AG09309 (cell line): ENCODE results near the gene TULP1.

ENCODE experiments used
- DNase-seq: peaks from one replicate; pipeline ENCODE4 v3.0.0-alpha.2; 2010; ENCODE audit warnings: low read depth
- H3K4me3 ChIP-seq: 2 replicates; pipeline ENCODE4 v1.5.1; 2011; ENCODE audit warnings: mild to moderate bottlenecking, low read depth, low read length, moderate library complexity; ENCODE audit not compliant: control insufficient read depth
- TF ChIP-seq, protein P1 (sequence below): IDR thresholded peaks from 2 replicates; pipeline ENCODE4 v1.5.1; 2011; ENCODE audit warnings: mild to moderate bottlenecking, low read depth, low read length, inconsistent platforms; ENCODE audit not compliant: insufficient read depth, control insufficient read depth; ENCODE audit errors: missing control alignments

The TULP1 gene

GRCh38 chr6:35468181-35468979, 44.3 kb downstream of the TULP1 start, which contains the start of gene RPL10A:
Gene RPL10A, plus strand, starts transcription at chr6:35468401. Its CDS starts 34 bp downstream, at chr6:35468435.
- TF ChIP-seq, protein P1, sequence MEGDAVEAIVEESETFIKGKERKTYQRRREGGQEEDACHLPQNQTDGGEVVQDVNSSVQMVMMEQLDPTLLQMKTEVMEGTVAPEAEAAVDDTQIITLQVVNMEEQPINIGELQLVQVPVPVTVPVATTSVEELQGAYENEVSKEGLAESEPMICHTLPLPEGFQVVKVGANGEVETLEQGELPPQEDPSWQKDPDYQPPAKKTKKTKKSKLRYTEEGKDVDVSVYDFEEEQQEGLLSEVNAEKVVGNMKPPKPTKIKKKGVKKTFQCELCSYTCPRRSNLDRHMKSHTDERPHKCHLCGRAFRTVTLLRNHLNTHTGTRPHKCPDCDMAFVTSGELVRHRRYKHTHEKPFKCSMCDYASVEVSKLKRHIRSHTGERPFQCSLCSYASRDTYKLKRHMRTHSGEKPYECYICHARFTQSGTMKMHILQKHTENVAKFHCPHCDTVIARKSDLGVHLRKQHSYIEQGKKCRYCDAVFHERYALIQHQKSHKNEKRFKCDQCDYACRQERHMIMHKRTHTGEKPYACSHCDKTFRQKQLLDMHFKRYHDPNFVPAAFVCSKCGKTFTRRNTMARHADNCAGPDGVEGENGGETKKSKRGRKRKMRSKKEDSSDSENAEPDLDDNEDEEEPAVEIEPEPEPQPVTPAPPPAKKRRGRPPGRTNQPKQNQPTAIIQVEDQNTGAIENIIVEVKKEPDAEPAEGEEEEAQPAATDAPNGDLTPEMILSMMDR = peak; percentile 96
- peak; percentile 86 for DNase-seq
- H3K4me3 ChIP-seq = peak within 1 kb of the TSS; percentile 96

DNA sequence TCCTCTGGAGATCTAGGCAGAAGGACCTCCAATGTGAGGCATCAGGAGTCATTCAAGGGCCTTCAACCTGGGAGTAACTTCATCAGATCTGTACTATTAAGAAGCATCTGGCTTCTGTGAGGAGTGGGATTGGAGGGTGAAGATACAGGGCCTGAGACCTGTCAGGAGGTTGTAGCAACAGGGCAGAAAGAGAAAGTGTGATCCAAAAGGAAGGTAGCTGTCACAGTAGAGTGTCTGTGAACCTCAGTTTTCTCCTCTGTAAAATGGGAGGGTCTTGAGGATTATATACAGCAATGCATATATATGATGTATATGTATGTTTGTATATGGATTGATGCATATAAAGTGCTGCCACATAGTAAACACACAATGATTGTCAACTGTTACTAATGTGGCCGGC, 47.0 kb downstream of the TULP1 start:
- TF ChIP-seq, protein P1 = no peak
- no peak for DNase-seq
- no peak overlapping the region for H3K4me3 ChIP-seq

- no peak for DNase-seq
- TF ChIP-seq, protein P1 = no peak
- no peak overlapping the region for H3K4me3 ChIP-seq
Observed at GRCh38 chr6:35463292-35463691, 49.4 kb downstream of the TULP1 start.

- no peak for DNase-seq
Observed at GRCh38 chr6:35461270-35461669, 51.4 kb downstream of the TULP1 start.

GRCh38 chr6:35457907-35458306, 54.8 kb downstream of the TULP1 start:
- TF ChIP-seq, protein P1 = no peak
- H3K4me3 ChIP-seq = no peak overlapping the region
- DNase-seq = no peak

More at GRCh38 chr6:35461270-35461669, 51.4 kb downstream of the TULP1 start:
- TF ChIP-seq, protein P1 = no peak
- no peak overlapping the region for H3K4me3 ChIP-seq

- no peak overlapping the region for H3K4me3 ChIP-seq
- TF ChIP-seq, protein P1 = no peak
- DNase-seq = no peak
Observed at GRCh38 chr6:35454391-35455110, 58.1 kb downstream of the TULP1 start.
